ENCODE measurements around the gene SHISA9.

Gene SHISA9

DNA sequence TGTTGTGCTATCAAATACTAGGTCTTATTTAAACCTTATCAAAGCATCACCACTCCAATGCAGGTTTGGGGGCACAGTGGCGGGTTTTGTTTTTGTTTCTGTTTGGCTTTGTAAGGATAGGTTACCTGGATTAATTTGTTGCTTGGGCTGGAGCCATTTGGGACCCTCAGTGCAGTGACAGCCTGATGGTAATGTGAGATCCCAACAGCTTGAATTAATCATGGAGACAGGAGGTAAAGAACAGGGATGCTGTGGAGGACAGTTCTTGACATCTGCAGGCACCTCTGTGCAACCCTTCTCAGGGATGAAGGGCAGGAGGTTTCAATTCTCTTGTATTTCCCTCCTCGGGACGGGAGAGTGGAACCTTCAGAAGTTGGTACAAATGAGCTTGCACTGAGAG lies 40.5 kb downstream of the SHISA9 start:
- H3K27me3 ChIP-seq (ENCODE audit: control insufficient read depth in 5 of 5, insufficient read depth in 4 of 5, low read length in 5 of 5) = peaks cover 0 to 2% (median 0%) of the 10 kb centered on the region in 5 donors
- no peak overlapping the region for H3K27ac ChIP-seq (ENCODE audit: low read depth, low read length)
- H3K36me3 ChIP-seq (ENCODE audit: control insufficient read depth in 5 of 5, insufficient read depth in 5 of 5, low read length in 5 of 5) = no peaks in the 10 kb centered on the region
- H3K4me3 ChIP-seq (ENCODE audit: low read depth in 1 of 5, low read length in 5 of 5) = no peak overlapping the region
- no peak overlapping the region for H3K9ac ChIP-seq (ENCODE audit: low read length in 5 of 5)
- peaks cover 0 to 15% (median 5%) of the 10 kb centered on the region in 5 donors for H3K9me3 ChIP-seq (ENCODE audit: control insufficient read depth in 5 of 5, low read length in 5 of 5)
- no peaks in the 10 kb centered on the region for H3K4me1 ChIP-seq (ENCODE audit: control insufficient read depth in 5 of 5, insufficient read depth in 5 of 5, low read length in 5 of 5)

DNA sequence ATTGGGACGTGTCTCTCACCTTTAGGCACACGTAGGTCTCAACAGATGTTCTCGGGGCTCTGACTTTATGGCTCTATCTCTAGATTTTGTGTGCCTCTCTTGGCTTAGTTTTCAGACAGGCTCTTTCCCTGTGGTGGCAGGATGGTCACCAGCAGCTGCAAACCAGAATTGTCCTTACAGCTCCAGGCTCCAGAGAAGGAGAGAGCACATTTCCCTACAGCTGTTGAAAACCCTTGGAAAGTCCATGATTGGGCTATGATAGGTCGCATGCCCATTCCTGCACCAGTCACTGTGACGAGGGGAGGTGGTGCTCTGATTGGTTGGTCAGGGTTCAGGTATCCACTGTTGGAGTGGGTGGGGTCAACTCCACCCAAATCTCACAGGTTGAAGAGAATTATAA lies 41.5 kb downstream of the SHISA9 start:
- peaks cover 0 to 10% (median 8%) of the 10 kb centered on the region in 5 donors for H3K9me3 ChIP-seq (ENCODE audit: control insufficient read depth in 5 of 5, low read length in 5 of 5)
- H3K4me3 ChIP-seq (ENCODE audit: low read depth in 1 of 5, low read length in 5 of 5) = no peak overlapping the region
- peaks cover 0 to 2% (median 0%) of the 10 kb centered on the region in 5 donors for H3K27me3 ChIP-seq (ENCODE audit: control insufficient read depth in 5 of 5, insufficient read depth in 4 of 5, low read length in 5 of 5)
- H3K36me3 ChIP-seq (ENCODE audit: control insufficient read depth in 5 of 5, insufficient read depth in 5 of 5, low read length in 5 of 5) = no peaks in the 10 kb centered on the region
- no peaks in the 10 kb centered on the region for H3K4me1 ChIP-seq (ENCODE audit: control insufficient read depth in 5 of 5, insufficient read depth in 5 of 5, low read length in 5 of 5)
- no peak overlapping the region for H3K9ac ChIP-seq (ENCODE audit: low read length in 5 of 5)
- H3K27ac ChIP-seq (ENCODE audit: low read depth, low read length) = no peak overlapping the region

DNA sequence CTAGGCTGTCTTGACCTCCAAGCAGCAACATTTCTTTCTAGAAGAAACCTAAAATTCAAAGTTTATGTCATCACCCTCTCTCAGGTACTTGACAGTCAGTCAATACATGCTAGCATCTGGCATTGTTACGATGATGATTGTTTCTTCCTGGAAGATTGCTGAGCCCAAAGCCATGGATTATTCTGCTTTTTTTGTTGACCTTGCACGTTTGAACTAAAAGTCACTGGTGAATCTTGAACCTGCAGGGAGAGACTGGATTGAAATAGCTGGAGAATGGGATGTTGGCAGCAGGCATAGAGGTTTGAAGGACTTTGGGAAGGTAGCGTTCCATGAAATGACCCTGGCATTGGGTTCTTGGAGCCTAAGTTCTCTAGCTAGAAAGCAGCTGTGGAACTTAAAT lies 42.9 kb downstream of the SHISA9 start:
- peaks cover 0 to 2% (median 0%) of the 10 kb centered on the region in 5 donors for H3K27me3 ChIP-seq (ENCODE audit: control insufficient read depth in 5 of 5, insufficient read depth in 4 of 5, low read length in 5 of 5)
- no peaks in the 10 kb centered on the region for H3K36me3 ChIP-seq (ENCODE audit: control insufficient read depth in 5 of 5, insufficient read depth in 5 of 5, low read length in 5 of 5)
- no peaks in the 10 kb centered on the region for H3K4me1 ChIP-seq (ENCODE audit: control insufficient read depth in 5 of 5, insufficient read depth in 5 of 5, low read length in 5 of 5)
- no peak overlapping the region for H3K4me3 ChIP-seq (ENCODE audit: low read depth in 1 of 5, low read length in 5 of 5)
- H3K9ac ChIP-seq (ENCODE audit: low read length in 5 of 5) = no peak overlapping the region
- H3K27ac ChIP-seq (ENCODE audit: low read depth, low read length) = no peak overlapping the region
- H3K9me3 ChIP-seq (ENCODE audit: control insufficient read depth in 5 of 5, low read length in 5 of 5) = peaks cover 0 to 12% (median 8%) of the 10 kb centered on the region in 5 donors

DNA sequence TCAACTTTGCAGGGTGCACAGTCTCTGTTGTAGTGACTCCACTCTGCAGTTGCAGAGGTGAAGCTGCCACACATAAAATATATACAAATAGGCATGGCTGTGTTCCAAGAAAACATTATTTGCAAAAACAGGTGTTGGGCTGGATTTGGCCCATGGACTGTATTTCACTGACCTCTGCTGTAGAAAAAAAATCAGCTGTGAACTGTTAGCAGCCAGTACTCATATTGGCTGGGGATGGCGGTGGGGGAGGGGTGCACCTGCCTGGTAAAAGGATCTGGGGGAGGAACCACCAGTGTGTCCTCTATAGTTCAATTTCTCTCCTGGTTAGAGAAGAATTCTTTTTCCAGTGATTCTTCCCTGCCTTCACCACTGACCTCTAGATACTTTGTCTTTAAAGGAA lies 50.0 kb downstream of the SHISA9 start:
- H3K36me3 ChIP-seq (ENCODE audit: control insufficient read depth in 5 of 5, insufficient read depth in 5 of 5, low read length in 5 of 5) = no peaks in the 10 kb centered on the region
- H3K4me1 ChIP-seq (ENCODE audit: control insufficient read depth in 5 of 5, insufficient read depth in 5 of 5, low read length in 5 of 5) = no peaks in the 10 kb centered on the region
- no peaks in the 10 kb centered on the region for H3K27me3 ChIP-seq (ENCODE audit: control insufficient read depth in 5 of 5, insufficient read depth in 4 of 5, low read length in 5 of 5)

DNA sequence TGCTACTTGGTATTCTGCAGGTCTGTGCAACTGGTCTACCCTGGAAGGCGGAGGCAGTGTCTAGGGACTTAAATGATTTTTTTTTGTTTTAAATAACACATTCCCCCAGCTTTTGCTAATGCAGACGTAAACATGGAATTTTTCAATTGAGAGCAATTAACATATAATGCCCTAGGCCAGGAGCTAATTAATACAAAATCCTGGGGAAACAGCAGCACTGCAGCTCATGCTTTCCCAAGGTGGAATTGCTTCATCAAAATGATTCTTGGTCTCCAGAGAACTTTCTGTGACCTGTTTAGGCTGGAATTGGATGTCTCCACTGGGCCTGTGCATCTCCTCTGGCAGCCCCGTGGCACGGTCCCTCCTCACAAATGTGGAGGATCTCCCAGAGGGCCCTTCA lies 50.6 kb downstream of the SHISA9 start:
- peaks cover 0 to 6% (median 2%) of the 10 kb centered on the region in 5 donors for H3K9me3 ChIP-seq (ENCODE audit: control insufficient read depth in 5 of 5, low read length in 5 of 5)
- no peak overlapping the region for H3K27ac ChIP-seq (ENCODE audit: low read depth, low read length)
- no peak overlapping the region for H3K4me3 ChIP-seq (ENCODE audit: low read depth in 1 of 5, low read length in 5 of 5)
- no peak overlapping the region for H3K9ac ChIP-seq (ENCODE audit: low read length in 5 of 5)
- no peaks in the 10 kb centered on the region for H3K27me3 ChIP-seq (ENCODE audit: control insufficient read depth in 5 of 5, insufficient read depth in 4 of 5, low read length in 5 of 5)
- H3K4me1 ChIP-seq (ENCODE audit: control insufficient read depth in 5 of 5, insufficient read depth in 5 of 5, low read length in 5 of 5) = no peaks in the 10 kb centered on the region
- H3K36me3 ChIP-seq (ENCODE audit: control insufficient read depth in 5 of 5, insufficient read depth in 5 of 5, low read length in 5 of 5) = no peaks in the 10 kb centered on the region

More for the DNA sequence above, 50.0 kb downstream of the SHISA9 start:
- Histone ChIP-seq H3K9ac (ENCODE audit: low read length in 5 of 5) (no peak overlapping the region), H3K27ac (ENCODE audit: low read depth, low read length) (no peak overlapping the region), H3K9me3 (ENCODE audit: control insufficient read depth in 5 of 5, low read length in 5 of 5) (peaks cover 0 to 8% (median 6%) of the 10 kb centered on the region in 5 donors), H3K4me3 (ENCODE audit: low read depth in 1 of 5, low read length in 5 of 5) (no peak overlapping the region)

DNA sequence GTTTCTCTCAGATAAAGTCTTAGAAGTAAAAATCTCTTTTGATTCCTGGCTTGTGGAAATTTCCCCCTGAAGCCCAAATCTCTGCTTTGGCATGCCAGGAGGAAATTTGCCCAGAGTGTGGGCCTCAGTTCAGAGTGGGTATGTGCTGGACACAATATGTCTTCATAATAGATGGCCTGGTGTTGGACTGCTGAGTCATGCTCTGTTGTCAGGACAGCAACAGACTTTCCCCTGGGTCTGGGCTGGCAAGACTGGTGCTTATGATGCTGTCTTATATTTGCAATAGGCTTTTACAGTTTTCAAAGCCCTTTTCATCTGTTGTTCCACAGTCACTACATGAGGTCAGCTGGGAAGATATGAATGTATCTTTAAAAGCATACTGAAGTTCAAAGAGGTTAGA lies 57.0 kb downstream of the SHISA9 start:
- no peaks in the 10 kb centered on the region for H3K4me1 ChIP-seq (ENCODE audit: control insufficient read depth in 5 of 5, insufficient read depth in 5 of 5, low read length in 5 of 5)
- no peaks in the 10 kb centered on the region for H3K27me3 ChIP-seq (ENCODE audit: control insufficient read depth in 5 of 5, insufficient read depth in 4 of 5, low read length in 5 of 5)
- no peaks in the 10 kb centered on the region for H3K36me3 ChIP-seq (ENCODE audit: control insufficient read depth in 5 of 5, insufficient read depth in 5 of 5, low read length in 5 of 5)
- peaks cover 0 to 9% (median 4%) of the 10 kb centered on the region in 5 donors for H3K9me3 ChIP-seq (ENCODE audit: control insufficient read depth in 5 of 5, low read length in 5 of 5)
- no peak overlapping the region for H3K27ac ChIP-seq (ENCODE audit: low read depth, low read length)
- no peak overlapping the region for H3K4me3 ChIP-seq (ENCODE audit: low read depth in 1 of 5, low read length in 5 of 5)
- H3K9ac ChIP-seq (ENCODE audit: low read length in 5 of 5) = no peak overlapping the region

DNA sequence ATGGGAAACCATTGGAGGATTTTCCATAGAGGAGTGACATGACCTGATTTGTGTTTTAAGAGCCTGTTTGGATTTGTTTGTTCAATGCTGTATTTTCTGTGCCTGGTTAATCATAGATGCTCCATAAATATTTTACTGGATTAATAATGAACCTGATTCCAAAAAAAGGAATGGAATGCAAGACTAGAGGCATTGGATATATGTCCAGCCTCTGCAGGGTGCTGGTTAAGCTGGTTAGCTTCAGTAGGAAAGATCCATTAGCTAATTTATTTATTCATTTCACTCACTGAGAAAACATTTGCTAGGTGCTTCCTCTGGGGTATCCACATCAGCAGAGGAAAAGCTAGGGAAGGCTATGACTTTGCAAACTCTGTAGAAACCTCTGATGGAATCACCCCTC lies 57.7 kb downstream of the SHISA9 start:
- H3K9ac ChIP-seq (ENCODE audit: low read length in 5 of 5) = no peak overlapping the region
- no peaks in the 10 kb centered on the region for H3K4me1 ChIP-seq (ENCODE audit: control insufficient read depth in 5 of 5, insufficient read depth in 5 of 5, low read length in 5 of 5)

DNA sequence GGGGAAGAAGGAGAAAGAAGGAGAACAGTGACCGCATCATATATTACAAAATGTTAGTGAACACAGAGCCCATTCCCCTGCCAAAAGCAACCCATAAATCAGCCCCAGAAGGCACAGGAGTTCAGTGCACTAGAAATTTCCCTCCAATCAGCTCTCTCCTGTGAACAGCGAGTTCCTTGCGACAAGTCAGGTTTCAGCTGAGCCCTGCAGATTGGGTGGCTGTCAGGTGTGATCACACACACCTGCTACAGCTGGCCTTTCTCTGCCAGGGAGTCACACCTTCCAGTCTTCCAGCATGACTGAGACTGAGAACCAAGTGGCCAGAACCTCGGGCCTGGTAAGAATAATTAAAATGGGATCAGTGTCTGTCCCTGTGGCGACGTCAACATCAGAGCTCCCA lies 60.2 kb downstream of the SHISA9 start:
- H3K36me3 ChIP-seq (ENCODE audit: control insufficient read depth in 5 of 5, insufficient read depth in 5 of 5, low read length in 5 of 5) = no peaks in the 10 kb centered on the region
- H3K4me3 ChIP-seq (ENCODE audit: low read depth in 1 of 5, low read length in 5 of 5) = no peak overlapping the region
- H3K9me3 ChIP-seq (ENCODE audit: control insufficient read depth in 5 of 5, low read length in 5 of 5) = peaks cover 0 to 10% (median 4%) of the 10 kb centered on the region in 5 donors
- no peak overlapping the region for H3K27ac ChIP-seq (ENCODE audit: low read depth, low read length)
- no peak overlapping the region for H3K9ac ChIP-seq (ENCODE audit: low read length in 5 of 5)
- peaks cover 0 to 3% (median 0%) of the 10 kb centered on the region in 5 donors for H3K27me3 ChIP-seq (ENCODE audit: control insufficient read depth in 5 of 5, insufficient read depth in 4 of 5, low read length in 5 of 5)
- H3K4me1 ChIP-seq (ENCODE audit: control insufficient read depth in 5 of 5, insufficient read depth in 5 of 5, low read length in 5 of 5) = no peaks in the 10 kb centered on the region

More for the DNA sequence above, 57.7 kb downstream of the SHISA9 start:
- Histone ChIP-seq H3K36me3 (ENCODE audit: control insufficient read depth in 5 of 5, insufficient read depth in 5 of 5, low read length in 5 of 5) (no peaks in the 10 kb centered on the region), H3K4me3 (ENCODE audit: low read depth in 1 of 5, low read length in 5 of 5) (no peak overlapping the region), H3K27ac (ENCODE audit: low read depth, low read length) (no peak overlapping the region), H3K9me3 (ENCODE audit: control insufficient read depth in 5 of 5, low read length in 5 of 5) (peaks cover 0 to 9% (median 4%) of the 10 kb centered on the region in 5 donors), H3K27me3 (ENCODE audit: control insufficient read depth in 5 of 5, insufficient read depth in 4 of 5, low read length in 5 of 5) (no peaks in the 10 kb centered on the region)

DNA sequence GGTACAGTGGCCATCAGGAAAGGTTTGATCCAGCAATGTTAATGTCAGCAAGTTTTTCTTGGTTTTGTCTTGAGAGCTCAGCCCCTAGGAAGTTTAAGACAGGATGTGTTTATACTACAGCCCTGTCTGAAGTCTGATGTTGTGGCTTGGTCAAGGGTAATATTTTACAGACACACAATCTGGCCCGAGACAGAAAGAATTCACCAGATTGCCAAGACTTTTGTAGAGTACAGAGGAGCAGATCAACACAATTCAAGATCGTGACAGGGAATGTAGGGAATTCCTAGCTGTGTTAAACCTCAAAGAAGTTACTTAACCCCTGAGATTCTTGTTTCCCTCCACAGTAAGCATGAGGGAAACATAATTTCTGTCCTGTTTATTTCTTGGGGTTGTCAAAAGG lies 63.1 kb downstream of the SHISA9 start:
- H3K9ac ChIP-seq (ENCODE audit: low read length in 5 of 5) = no peak overlapping the region
- no peaks in the 10 kb centered on the region for H3K36me3 ChIP-seq (ENCODE audit: control insufficient read depth in 5 of 5, insufficient read depth in 5 of 5, low read length in 5 of 5)
- peaks cover 0 to 3% (median 0%) of the 10 kb centered on the region in 5 donors for H3K27me3 ChIP-seq (ENCODE audit: control insufficient read depth in 5 of 5, insufficient read depth in 4 of 5, low read length in 5 of 5)
- peaks cover 0 to 10% (median 4%) of the 10 kb centered on the region in 5 donors for H3K9me3 ChIP-seq (ENCODE audit: control insufficient read depth in 5 of 5, low read length in 5 of 5)
- H3K4me1 ChIP-seq (ENCODE audit: control insufficient read depth in 5 of 5, insufficient read depth in 5 of 5, low read length in 5 of 5) = no peaks in the 10 kb centered on the region
- no peak overlapping the region for H3K4me3 ChIP-seq (ENCODE audit: low read depth in 1 of 5, low read length in 5 of 5)
- H3K27ac ChIP-seq (ENCODE audit: low read depth, low read length) = no peak overlapping the region

DNA sequence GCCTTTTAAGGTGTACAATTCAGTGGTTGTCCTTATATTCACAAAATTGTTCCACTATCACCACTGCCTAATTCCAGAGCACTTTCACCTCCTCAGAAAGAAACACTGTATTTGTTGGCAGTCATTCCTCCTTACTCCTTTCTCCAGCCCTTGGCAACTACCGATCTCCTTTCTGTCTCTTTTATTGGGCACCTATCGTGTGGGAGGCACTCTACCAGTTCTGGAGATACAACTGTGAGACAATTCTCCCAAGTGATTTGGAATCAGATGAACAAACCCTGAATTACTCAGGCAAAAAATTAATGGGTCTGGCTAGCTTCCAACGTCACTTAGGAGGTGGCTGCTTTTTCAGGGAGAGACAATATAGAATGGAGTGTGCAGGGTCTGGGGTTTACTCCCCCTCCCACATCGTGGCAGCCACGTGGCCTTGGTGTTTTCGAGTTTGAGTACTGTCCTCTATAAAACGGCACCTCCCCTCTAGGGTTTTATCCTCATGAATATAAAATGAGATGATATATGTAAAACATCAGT lies 63.9 kb downstream of the SHISA9 start:
- peaks cover 0 to 3% (median 0%) of the 10 kb centered on the region in 5 donors for H3K27me3 ChIP-seq (ENCODE audit: control insufficient read depth in 5 of 5, insufficient read depth in 4 of 5, low read length in 5 of 5)
- no peak overlapping the region for H3K4me3 ChIP-seq (ENCODE audit: low read depth in 1 of 5, low read length in 5 of 5)
- H3K4me1 ChIP-seq (ENCODE audit: control insufficient read depth in 5 of 5, insufficient read depth in 5 of 5, low read length in 5 of 5) = no peaks in the 10 kb centered on the region
- no peak overlapping the region for H3K27ac ChIP-seq (ENCODE audit: low read depth, low read length)
- H3K9me3 ChIP-seq (ENCODE audit: control insufficient read depth in 5 of 5, low read length in 5 of 5) = peaks cover 0 to 10% (median 4%) of the 10 kb centered on the region in 5 donors
- no peak overlapping the region for H3K9ac ChIP-seq (ENCODE audit: low read length in 5 of 5)
- H3K36me3 ChIP-seq (ENCODE audit: control insufficient read depth in 5 of 5, insufficient read depth in 5 of 5, low read length in 5 of 5) = no peaks in the 10 kb centered on the region
